Effector CD8-positive, alpha-beta T cell (primary cell): ENCODE data around the gene GNAZ.

Source experiments
- DNase-seq: peaks from one replicate; lab custom pipeline; 2025; lab: John Stamatoyannopoulos, UW

The GNAZ gene

DNA sequence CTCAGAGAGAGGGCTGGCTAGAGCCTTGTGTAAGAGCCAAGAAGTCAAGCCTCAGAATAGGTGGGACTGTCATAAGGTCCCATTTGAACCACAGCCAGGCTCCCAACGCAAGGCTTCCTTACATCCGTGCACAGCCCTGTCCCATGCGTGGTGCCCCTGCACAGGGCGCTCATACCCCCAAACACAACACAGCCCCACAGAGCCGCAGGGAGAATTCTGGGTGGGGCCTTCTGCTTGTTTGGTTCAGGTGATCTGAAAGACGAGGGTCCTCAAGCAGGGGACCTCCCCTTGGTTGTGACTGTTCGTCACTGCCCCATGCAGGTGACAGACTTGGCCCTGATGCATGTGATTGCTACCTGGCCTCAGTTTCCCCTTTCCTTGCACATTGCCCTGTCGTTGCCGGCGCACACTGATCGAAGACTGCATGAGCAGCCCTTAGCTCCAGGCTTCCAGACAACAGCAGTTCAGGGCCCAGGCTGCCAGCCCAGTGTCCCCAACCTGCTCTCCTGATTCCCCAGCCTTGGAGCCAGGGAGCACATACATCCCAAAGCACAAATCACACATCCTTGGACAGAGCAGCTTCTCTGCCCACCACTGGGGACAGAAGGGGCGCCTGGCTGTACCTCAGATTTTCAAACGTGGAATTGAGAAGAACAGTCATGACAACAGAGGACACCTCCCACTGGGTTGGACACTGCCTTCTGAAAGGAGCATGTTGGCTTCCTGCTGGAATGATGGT, 22.1 kb downstream of the GNAZ start:
- no peak for DNase-seq

DNA sequence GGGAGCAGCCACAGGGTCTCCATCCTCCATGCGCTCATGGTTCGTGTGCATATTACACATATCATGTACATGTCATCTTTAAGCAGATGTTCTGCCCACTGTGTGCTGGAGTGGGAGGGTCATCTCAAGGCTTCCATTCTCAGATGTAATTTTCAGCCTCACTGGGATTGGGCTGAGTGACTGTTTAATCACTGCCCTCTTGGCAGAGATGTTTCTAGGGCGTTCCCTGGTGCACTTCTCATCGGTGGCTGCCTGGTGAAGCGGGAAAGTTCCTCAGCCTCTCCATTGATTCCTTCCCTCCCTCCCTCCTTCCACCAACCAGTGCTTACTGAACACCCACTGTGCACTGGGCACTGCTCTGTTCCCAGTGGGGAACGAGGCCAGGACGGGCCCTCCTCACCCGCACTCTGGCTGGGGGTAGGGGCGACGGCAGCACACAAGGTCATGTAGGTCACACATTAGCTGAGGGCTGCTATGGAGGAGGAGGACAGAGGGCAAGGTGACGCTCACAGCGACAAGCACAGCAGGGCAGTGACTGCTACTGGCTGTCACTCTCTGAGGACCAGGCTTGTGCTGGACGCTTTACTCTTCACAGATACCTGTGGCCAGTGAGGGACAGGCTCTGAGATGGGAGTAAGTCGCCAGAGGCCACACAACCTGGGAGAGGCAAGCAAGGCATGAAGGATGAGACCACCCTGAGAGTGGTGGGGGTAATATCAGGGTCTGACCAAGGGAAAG, 22.9 kb downstream of the GNAZ start:
- DNase-seq, result no peak

DNA sequence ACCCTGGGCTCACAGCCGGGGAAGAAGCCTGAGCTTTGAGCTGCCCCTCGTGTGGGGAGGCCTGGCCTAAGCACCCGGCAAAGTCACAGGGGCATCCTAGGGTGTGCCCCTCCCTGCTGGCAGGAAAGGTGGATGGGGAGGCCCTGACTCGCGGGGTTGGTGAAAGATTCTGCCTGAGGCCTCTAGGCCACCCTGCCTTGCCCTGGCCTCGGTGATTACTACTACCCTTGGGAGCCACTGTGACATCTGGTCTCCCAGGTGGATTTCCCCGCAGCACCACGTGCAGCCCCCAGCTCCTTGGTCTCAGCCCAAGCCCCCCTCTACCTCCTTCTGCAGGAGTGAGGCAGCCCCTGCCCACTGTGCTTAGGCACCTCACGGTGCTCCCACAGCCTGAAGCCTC, 23.9 kb downstream of the GNAZ start:
- no peak for DNase-seq

DNA sequence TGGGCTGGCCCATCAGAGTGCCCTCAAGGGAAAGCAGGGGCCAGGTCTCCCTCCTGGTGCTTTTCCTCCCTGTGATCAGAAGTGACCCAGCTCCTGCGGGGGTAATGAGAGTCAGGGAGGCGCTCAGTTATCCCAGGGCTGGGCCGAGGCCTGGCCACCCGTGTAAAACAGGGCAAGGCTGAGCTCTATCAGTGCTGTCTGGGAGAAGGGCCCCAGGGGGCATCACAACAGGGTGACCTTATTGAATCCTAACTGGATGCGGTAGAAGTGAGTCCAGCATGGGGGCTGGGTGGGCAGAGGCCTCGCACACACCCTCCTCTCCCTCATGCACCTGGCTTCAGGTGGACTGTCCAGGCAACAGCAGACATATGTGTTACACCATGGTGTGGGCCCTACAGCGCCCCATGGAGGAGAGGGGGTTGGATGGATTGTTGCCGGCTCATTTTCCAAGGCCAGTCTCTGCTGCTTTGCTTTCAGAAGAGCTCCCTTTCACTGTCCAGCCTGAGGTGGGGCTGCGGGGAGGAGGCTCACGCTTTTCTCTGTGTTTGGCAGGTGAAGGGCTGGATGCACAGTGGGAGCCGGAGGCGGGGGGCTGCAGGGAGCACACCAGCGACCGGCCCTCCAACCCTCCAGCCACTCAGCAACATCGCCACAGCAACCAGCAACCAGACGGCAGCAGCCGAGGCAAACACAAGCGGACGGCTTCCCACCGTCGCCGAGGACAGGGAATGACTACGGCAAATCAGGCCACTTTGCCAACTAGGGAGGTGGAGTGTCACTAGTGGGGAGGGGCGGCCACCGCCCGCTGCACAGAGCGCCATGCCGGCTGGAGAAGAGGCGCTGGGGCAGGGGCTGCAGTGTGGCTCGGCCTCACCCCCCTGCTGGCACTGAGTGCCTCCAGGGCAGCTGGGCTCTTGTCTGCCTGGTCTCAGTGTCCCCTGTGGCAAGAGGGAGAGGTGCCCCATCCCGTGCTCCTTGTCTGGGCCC, 24.7 kb downstream of the GNAZ start:
- no peak for DNase-seq

DNA sequence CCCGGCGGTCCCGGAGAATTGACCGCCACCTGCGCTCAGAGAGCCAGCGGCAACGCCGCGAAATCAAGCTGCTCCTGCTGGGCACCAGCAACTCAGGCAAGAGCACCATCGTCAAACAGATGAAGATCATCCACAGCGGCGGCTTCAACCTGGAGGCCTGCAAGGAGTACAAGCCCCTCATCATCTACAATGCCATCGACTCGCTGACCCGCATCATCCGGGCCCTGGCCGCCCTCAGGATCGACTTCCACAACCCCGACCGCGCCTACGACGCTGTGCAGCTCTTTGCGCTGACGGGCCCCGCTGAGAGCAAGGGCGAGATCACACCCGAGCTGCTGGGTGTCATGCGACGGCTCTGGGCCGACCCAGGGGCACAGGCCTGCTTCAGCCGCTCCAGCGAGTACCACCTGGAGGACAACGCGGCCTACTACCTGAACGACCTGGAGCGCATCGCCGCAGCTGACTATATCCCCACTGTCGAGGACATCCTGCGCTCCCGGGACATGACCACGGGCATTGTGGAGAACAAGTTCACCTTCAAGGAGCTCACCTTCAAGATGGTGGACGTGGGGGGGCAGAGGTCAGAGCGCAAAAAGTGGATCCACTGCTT, 25.5 kb downstream of the GNAZ start:
- DNase-seq, result no peak

DNA sequence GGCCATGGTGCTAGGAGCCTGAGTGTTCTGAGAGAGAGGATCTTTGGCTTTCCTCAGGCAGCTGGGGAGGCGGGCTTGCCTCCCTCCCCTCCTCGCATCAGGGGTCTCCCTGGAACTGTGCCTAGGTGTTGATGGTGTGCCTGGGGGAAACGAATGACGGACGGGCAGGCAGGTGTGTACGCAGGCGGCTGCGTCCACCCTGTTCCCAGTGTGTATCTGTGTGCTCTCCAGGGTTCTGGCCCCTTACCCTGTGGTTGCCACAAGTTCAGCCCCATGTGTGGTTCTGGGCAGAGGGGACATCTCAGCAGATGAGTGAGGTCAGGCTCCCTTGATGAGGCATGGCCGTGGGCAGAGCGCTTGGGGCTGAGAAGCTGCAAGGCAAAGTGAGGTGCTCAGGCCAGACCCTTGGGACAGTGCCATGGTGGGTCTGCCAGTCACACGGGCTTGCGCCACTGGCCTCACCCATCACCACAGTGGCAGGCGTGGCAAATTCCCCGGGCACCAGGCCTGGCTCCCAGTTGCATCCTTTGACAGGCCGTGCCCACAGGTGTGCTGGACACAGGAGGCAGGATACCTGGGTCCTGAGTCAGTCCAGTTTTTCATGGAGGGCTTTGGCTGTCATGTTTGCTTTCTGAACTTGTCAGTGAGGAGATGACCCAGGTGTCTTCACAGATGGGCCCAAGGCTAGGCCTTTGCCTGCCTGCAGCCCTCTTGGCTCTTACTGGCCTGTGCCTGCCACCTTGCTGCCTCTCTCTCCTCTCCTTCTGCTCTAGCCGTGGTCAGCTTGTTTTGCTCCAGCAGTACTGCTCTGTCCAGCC, 27.3 kb downstream of the GNAZ start:
- DNase-seq, result no peak

DNA sequence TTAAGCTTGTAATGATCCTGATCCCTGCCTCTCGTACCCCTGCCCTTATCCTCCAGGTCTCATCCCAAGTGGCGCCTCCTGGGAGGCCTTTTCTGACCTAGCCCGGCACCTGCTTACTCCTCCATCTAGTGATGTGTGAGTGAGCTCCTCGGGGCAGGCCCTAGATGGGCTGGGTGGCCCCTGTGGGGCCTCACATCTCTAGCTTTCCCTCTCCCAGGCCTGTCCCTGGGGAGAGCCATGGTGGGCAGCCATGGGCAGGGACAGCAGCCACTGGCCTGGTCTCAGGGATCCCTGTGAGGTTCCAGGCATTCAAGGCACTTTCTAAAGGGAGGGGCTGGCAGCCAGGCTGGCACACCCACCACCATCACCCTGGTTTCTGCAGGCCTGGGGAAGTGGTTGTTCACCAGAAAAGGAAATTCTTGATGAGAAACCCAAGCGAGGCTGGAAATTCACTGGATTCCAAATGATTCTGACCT, 27.9 kb downstream of the GNAZ start:
- no peak for DNase-seq

DNA sequence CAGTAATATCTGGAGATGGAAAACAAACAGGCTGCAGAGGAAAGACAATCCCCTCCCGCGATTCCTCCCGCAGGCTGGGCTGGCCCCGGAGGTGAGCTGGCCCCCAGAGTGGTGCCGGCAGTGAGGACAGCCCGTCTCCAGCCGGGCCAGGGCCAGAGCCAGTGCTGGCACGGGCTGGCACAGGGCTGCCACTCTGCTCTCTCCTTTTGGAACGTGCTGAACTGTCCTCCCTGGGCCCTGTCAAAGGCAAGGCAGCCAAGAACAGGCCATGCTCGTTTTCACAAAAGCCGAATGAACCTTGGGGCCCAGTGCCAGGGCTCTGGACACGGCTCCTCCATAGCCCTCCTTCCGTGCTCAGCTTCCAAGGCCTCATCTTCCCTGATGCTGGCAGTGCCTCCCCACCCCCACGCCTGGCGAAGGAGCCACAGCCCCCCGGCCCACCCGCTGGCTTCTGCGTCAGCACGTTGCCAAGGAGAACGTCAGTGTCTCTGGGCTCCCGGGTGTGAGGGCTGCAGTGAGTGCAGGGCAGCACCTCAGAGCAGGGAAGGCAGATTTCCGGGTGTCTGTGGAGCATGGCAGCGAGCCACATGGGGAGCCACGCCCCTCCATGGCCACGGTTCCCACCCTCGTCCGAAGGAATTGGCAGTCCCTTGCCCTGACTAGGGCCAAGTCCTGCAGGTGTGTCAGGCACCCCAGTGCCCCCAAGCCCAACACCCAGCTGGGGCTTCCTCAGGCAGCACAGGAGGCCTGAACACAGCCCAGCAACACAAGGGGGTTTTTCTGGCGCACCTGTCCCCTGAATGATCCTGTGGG, 28.6 kb downstream of the GNAZ start:
- DNase-seq, result no peak

DNA sequence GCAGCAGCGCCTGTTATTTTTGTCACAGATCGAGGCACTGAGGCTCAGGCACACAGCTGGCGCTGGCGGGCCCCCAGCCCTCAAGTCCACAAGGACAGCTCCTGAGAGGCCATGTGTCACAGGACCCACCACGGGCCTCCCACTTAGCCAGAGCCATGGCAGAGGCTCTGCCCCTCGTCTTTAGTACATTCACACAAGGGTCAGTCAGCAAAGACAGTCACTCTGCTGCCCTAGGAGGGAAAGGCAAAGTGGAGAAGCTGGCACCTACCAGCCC, 29.1 kb downstream of the GNAZ start:
- no peak for DNase-seq

DNA sequence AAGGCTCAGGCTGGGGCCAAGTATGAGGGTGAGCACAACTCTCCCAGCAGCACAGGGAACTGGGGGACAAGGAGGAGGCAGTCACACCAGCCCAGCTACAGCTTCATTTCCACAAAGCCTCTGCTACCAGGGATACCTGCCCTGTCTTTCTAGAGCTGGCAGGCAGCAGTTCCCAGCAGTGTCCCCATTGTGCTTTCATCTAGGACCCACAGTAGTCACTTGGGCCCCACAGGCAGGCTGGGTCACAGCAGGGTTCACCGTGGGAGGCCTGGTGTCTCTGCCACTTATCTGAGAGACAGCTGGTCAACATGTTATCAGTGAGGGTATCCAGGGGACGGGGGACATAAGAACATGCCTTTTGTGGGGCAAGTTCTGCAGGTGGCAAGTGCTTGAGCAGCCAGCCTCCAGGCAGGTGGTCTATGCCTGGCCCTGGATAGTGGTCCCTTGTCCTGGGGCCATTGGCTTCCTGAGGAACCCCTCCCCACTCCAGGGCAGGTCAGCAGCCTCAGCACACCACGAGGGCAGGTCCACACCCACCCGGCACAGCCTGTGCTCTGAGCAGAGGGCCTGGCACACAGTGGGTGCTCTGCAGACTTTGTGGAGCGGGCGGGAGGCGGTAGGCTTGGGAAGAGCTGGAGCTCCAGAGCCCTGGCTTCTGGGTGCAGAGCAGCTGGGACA, 29.9 kb downstream of the GNAZ start:
- no peak for DNase-seq

DNA sequence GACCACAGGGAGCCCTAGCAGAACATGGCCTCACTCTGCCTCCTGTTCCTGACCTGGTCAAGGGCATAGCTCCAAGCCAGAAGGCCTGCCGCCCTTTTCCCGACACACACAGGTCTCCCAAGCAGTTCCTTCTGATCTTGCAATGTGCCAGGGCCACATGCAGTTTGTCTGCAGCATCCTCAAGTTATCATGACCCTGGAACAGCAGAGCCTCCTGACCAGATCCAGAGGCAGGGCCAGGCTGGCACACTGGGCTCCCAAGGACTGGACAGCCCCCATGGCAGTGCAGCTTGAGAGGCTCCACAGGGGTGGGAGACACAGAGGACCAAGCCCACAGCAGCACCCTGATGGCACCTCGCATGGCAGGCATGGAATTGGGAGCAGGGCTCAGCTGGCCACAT, 31.2 kb downstream of the GNAZ start:
- no peak for DNase-seq

DNA sequence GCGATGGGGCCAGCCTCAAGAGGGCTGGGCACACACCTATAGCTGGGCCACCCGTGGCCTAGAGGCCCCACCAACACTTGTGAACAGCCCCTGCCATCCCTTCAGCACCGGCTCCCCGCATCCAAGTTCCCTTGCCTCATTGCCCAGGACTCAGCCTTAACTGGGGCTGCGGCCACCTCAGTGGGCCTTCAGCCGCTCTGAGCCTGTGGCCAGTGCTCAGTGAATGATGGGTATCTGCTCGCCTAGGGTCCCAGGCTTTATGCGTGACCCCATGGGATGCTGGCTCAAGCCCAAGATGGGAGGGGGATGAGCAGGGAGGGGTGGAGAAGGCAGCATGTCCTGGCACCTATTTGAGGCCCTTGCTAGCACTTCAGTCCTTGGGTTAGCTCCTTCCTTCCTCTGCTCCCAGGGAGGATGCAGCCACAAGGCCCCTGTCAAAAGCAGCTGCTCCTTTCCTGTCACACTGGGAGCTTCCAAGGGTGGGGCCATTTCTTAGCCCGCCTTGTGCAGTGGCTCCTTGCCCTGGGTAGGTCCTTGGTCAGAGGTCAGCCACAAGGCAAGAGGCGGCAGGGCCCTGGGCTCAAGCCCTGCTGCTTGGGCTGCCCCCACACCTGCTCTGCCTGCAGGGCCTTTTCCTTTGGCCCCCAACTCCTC, 31.8 kb downstream of the GNAZ start:
- DNase-seq, result no peak

DNA sequence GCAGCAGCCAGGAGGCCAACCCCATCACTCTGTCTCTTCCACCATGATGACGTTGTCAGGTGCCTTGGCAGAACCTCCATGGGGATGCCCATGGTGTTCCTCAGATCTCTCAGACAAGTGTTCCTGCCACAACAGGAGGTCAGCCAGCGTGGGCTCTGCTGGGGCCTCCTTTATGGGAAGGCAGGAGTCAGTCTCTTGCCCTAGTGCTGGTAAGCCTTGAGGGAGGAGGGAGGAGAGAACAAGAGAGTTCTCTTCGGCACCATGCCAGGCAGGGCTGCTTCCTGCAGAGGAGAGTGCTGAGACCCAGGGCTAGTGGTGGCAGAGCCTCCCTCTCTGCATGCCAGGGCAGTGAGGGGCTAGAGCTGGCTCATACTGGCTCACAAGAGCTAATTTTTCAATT, 32.5 kb downstream of the GNAZ start:
- no peak for DNase-seq

DNA sequence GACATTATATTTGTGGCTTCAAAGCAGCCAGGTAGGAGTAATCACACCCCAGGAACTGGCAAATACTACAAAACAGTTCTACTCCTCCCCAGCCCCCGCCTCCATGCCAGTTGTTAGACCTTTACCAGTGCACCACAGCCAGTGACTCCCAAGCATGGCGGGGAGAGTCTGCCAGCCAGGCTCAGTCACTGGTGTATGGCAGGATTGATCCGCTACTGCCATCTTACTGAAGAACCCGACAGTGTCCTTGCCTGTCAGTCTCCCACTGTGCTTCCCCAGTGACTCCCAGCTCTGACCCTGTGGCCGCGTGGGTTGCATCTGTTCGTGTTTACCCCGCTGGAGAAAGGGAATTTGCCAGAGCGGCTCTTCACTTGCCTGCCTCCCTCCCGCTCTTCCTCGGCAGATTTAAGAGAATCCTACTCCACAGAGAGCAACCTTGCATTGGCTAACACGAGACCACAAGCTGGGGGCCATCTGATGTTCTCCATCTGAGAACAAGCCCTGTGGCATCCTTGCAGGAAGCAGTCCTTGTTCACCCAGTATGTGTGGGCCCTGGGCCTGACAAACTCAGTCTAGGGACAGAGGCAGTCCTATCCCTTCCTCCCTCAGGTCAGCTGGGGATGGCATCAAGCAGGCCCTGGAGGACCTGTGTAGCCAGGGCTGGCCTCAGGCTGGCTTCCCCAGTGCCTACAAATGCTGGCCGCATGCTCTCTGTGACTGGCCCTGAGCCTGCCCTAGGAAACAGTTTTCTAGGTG, 33.1 kb downstream of the GNAZ start:
- no peak for DNase-seq

DNA sequence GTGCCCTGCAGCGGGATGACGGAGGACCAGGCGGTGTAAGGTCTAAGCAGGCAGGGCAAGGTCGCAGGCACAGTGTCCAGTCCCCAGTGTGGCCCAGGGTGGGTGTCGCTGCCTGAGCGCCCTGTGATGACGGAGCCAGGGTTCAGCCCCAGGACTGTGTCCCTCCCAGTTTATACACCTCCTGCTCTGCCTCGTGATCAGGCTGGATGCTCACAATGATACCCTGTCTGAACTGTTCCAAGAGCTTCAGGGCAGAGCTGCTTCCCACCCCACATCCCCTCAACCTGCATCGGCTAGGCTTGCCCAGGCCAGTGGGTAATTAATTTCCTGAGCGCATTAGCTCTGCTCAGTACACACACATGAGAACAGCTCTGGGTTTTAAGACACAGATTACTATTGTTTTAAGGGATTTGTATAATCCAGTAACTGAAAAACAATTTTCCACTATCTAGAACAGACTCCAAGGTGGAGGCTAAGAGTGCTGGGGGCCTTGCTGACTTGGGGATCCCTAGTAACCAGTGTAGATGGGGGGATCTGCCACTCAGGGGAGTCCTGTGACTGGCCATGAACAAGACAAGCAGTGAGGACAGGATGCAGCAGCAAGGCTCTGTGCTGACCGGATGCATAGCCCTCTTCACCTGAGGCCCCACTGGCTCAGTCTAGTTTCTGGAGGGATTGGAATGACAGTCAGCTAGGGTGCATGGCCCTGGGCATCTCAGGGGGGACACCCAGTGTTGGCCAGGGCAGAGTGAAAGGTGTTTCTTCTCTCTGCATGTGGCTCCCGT, 34.1 kb downstream of the GNAZ start:
- no peak for DNase-seq

DNA sequence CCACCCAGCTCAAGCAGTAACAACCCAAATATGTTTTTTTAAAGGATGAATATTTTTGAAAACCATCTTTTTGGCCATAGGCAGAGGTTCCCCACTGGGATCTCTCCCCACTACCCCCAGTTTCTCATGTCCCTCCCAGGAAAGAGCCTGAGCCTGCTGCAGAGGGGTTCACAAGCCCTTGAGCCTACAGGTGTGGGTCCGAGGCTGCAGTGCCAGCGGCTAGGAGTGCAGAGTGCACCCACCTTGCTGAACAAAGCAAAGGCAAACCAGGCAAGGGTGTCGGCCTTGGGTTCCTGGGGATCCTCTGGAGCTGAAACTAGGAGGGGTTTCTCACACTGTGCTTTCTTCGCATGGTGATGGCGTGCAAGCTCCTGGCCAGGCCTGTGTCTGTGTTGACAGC, 35.0 kb downstream of the GNAZ start:
- DNase-seq, result no peak

DNA sequence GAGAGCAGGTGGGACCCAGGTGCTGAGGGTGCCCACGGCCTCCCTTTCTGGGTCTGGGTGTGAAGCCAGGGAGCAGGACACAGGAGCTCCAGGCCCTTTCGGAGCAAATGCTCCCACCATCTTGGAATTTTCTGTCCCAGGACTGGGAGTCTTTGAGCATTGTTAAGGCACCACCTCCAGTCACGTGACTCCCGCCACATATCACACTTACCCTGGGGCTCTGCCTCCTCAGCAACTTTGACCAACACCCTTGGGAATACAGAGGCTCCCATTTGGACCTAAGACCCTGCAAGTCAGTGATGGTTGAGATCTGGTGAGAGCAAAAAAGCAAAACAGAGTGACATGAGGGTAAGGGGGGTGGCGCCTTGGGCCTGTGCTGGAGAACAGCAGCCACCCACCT, 35.6 kb downstream of the GNAZ start:
- no peak for DNase-seq

DNA sequence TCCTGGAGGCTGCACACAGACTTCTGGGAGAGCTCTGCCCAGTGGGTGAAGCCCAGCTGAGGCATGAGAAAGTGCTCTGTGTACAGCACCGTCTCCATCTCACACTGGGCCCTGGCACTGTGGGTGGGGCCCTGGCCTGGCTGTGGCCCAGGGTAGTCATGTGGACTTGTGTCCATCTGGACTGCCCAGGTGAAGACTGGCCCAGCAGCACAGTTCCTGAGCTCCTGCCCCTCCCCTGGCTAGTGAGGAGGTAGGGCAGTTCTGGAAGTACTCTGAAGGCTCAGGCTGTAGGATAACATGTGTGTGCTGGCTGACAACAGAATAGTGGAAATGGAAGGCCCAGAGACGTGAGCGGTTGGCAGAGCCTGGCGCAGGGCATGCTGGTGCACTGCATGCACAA, 36.0 kb downstream of the GNAZ start:
- DNase-seq, result no peak
